ENCODE data around the gene ST8SIA6.

The ST8SIA6 gene

GRCh38 chr10:17460756-17461155, 6.4 kb upstream of the ST8SIA6 start:
- DNase-seq (ENCODE audit: low read depth), result no peak
- TF ChIP-seq CTCF (IDR thresholded peaks at IDR 0.05; ENCODE audit: control insufficient read depth, extremely low read depth, insufficient read depth), result no peak
- H3K4me3 ChIP-seq (ENCODE audit: low read depth, low read length), result no peak overlapping the region

- no peak for DNase-seq (ENCODE audit: low read depth)
- H3K4me3 ChIP-seq (ENCODE audit: low read depth, low read length), result no peak overlapping the region
- no peak for TF ChIP-seq CTCF (IDR thresholded peaks at IDR 0.05; ENCODE audit: control insufficient read depth, extremely low read depth, insufficient read depth)
These were observed 2.7 kb upstream of the ST8SIA6 start for GRCh38 chr10:17457083-17457482.

- TF ChIP-seq CTCF (IDR thresholded peaks at IDR 0.05; ENCODE audit: control insufficient read depth, extremely low read depth, insufficient read depth), result no peak
- DNase-seq (ENCODE audit: low read depth), result no peak
- no peak overlapping the region for H3K4me3 ChIP-seq (ENCODE audit: low read depth, low read length)
These were observed 1.7 kb upstream of the ST8SIA6 start for GRCh38 chr10:17456032-17456548.

- no peak overlapping the region; the same call in 1 of the 2 replicates for H3K4me3 ChIP-seq (ENCODE audit: low read depth, low read length)
- no peak for TF ChIP-seq CTCF (IDR thresholded peaks at IDR 0.05; ENCODE audit: control insufficient read depth, extremely low read depth, insufficient read depth)
- no peak for DNase-seq (ENCODE audit: low read depth)
These were observed 673 bp upstream of the ST8SIA6 start for GRCh38 chr10:17455015-17455520.

GRCh38 chr10:17453373-17454091, 863 bp downstream of the ST8SIA6 start:
- no peak for DNase-seq (ENCODE audit: low read depth)
- TF ChIP-seq CTCF (IDR thresholded peaks at IDR 0.05; ENCODE audit: control insufficient read depth, extremely low read depth, insufficient read depth), result no peak
- H3K4me3 ChIP-seq (ENCODE audit: low read depth, low read length), result peak overlapping the region; percentile 46

- H3K4me3 ChIP-seq (ENCODE audit: low read depth, low read length), result peak overlapping the region; percentile 46; the same call in 1 of the 2 replicates
- no peak for DNase-seq (ENCODE audit: low read depth)
- no peak for TF ChIP-seq CTCF (IDR thresholded peaks at IDR 0.05; ENCODE audit: control insufficient read depth, extremely low read depth, insufficient read depth)
These were observed 1.4 kb downstream of the ST8SIA6 start for GRCh38 chr10:17453035-17453372.

All from LNCaP clone FGC (cell line).